HepG2 (cell line): ENCODE results near the gene SIRPA. TPM values are rescaled to one million over a fixed set of nuclear protein-coding genes. Genes with fewer than 3 reads are reported as not detected.

Experiments used
- ATAC-seq: fragments of 200-7000 bp; cut with Tn5 transposase; 3 replicates; pipeline ENCODE4 v1.9.1; 2020; ENCODE audit warnings: mild to moderate bottlenecking, moderate library complexity
- BruUV-seq: library from RNA; stranded (reverse); fragments of 400-500 nt; replicated peaks from 2 replicates; lab custom pipeline; 2021; lab: Mats Ljungman, UMichigan
- CTCF ChIA-PET: fragments of 300-600 bp; formaldehyde crosslinking; extraction: SDS; loops from one replicate; lab custom pipeline; 2021; ENCODE audit warnings: low total read pairs, inconsistent platforms, low intra/inter-chr PET ratio; lab: Yijun Ruan, JAX
- POLR2A ChIA-PET: fragments of 350-600 bp; sonication (Branson Sonifier 250); formaldehyde crosslinking; loops from one replicate; lab custom pipeline; 2020; ENCODE audit warnings: antibody characterized with exemption, inconsistent platforms; lab: Yijun Ruan, JAX
- DNase-seq: peaks from one replicate; pipeline ENCODE4 v3.0.0-alpha.2; 2015; ENCODE audit warnings: low spot score
- FAIRE-seq: peaks from 3 replicates; lab custom pipeline; 2011; peaks lifted over from hg19 to GRCh38; lab: Jason Lieb, UNC
- H2AFZ ChIP-seq: one replicate; pipeline ENCODE4 v1.6.1; 2011; ENCODE audit warnings: low read length, inconsistent platforms
- H3K27ac ChIP-seq: fragments of 300-600 bp; 3 replicates; pipeline ENCODE4 v1.8.0; 2011; ENCODE audit warnings: mixed run types, mild to moderate bottlenecking, mixed read lengths, low read length, inconsistent platforms; ENCODE audit not compliant: insufficient read depth; ENCODE audit errors: extremely low read length
- H3K27me3 ChIP-seq, 2 experiments: fragments of 200-600 bp in 1 of 2; 2 replicates in 1 of 2; 3 replicates in 1 of 2; pipeline versions ENCODE4 v1.6.0 to v1.8.0; 2011; ENCODE audit warnings: low read length in 2 of 2, mild to moderate bottlenecking in 2 of 2, moderate library complexity in 2 of 2, inconsistent platforms in 1 of 2; ENCODE audit not compliant: insufficient read depth in 2 of 2, control insufficient read depth in 1 of 2
- H3K36me3 ChIP-seq, 2 experiments: fragments of 200-600 bp in 1 of 2; replicated peaks in 1 of 2; 2 replicates in 1 of 2; 3 replicates in 1 of 2; pipeline versions ENCODE4 v1.5.1 to v1.8.0; 2011; ENCODE audit warnings: low read length in 2 of 2, inconsistent platforms in 1 of 2; ENCODE audit not compliant: insufficient read depth in 2 of 2, control insufficient read depth in 1 of 2
- H3K4me1 ChIP-seq: 2 replicates; pipeline ENCODE4 v1.5.1; 2012; ENCODE audit warnings: low read length, inconsistent platforms; ENCODE audit not compliant: insufficient read depth
- H3K4me2 ChIP-seq: 2 replicates; pipeline ENCODE4 v1.6.0; 2011; ENCODE audit warnings: low read depth, low read length, inconsistent platforms
- H3K4me3 ChIP-seq, 3 experiments: fragments of 200-600 bp in 1 of 3; sonication (generic), shearing (Covaris generic) in 1 of 3; replicated peaks in 1 of 3; 2 replicates each; pipeline ENCODE4 v1.5.1; 2011 to 2016; ENCODE audit warnings: low read length in 3 of 3, inconsistent platforms in 2 of 3, low read depth in 2 of 3, mild to moderate bottlenecking in 2 of 3, control low read depth in 1 of 3, mixed read lengths in 1 of 3; ENCODE audit not compliant: insufficient read depth in 1 of 3
- H3K79me2 ChIP-seq: one replicate; pipeline ENCODE4 v1.6.1; 2011; ENCODE audit warnings: low read length, inconsistent platforms; ENCODE audit not compliant: insufficient read depth
- H3K9ac ChIP-seq: 2 replicates; pipeline ENCODE4 v1.6.0; 2011; ENCODE audit warnings: mild to moderate bottlenecking, low read depth, low read length, inconsistent platforms; ENCODE audit not compliant: insufficient read depth
- H3K9me3 ChIP-seq: 2 replicates; pipeline ENCODE4 v1.5.1; 2012; ENCODE audit warnings: mild to moderate bottlenecking, low read length
- H4K20me1 ChIP-seq: 2 replicates; pipeline ENCODE4 v1.6.0; 2011; ENCODE audit warnings: inconsistent platforms, mild to moderate bottlenecking, low read length, moderate library complexity; ENCODE audit not compliant: insufficient read depth
- FOSL1 ChIP-seq: sonication (generic); formaldehyde crosslinking; IDR thresholded peaks from 2 replicates; pipeline ENCODE4 v1.9.0; 2021; ENCODE audit warnings: missing genetic modification reagents, borderline replicate concordance
- PAWR ChIP-seq: sonication (generic); formaldehyde crosslinking; IDR thresholded peaks from 2 replicates; pipeline ENCODE4 v1.4.0; 2020; ENCODE audit warnings: missing genetic modification reagents, mild to moderate bottlenecking, borderline replicate concordance
- ZNF496 ChIP-seq: sonication (generic); formaldehyde crosslinking; IDR thresholded peaks from 2 replicates; pipeline ENCODE4 v1.8.1; 2023; ENCODE audit warnings: mild to moderate bottlenecking, moderate library complexity, missing genetic modification reagents; ENCODE audit not compliant: insufficient replicate concordance
- ZNF629 ChIP-seq: sonication (generic); formaldehyde crosslinking; conservative IDR thresholded peaks from 2 replicates; pipeline ENCODE4 v1.5.0; 2020; ENCODE audit warnings: missing genetic modification reagents
- ZSCAN30 ChIP-seq: sonication (generic); formaldehyde crosslinking; IDR thresholded peaks from 2 replicates; pipeline ENCODE4 v1.5.0; 2020; ENCODE audit warnings: mild to moderate bottlenecking, missing genetic modification reagents
- WGBS: methylation state at CpG from one replicate; pipeline ENCODE4 v1.1.6; 2017; ENCODE audit warnings: low lambda C conversion rate; 5-methylcytosine and 5-hydroxymethylcytosine counted together
- in situ Hi-C: cut with HindIII; loops from 2 replicates; pipeline ENCODE4 v1.10.0; 2017; ENCODE audit warnings: low pct_unique_long_range_greater_than_20kb; ENCODE audit not compliant: extremely low pct_ligation_motif_present
- intact Hi-C: fragments of 100-400 bp; cut with micrococcal nuclease; formaldehyde crosslinking; loops from one replicate; pipeline ENCODE4 v1.10.0; 2022; ENCODE audit not compliant: unreplicated experiment
- polyA plus RNA-seq, 8 experiments: library from polyadenylated mRNA; depleted of rRNA in 3 of 8; stranded (reverse) in 7 of 8; unstranded in 1 of 8; fragments of >200 nt; fragmentation: Illumina TruSeq in 4 of 8; extraction: Trizol in 4 of 8; gene quantifications; 2 replicates each; pipeline versions ENCODE4 v1.2.1 to v1.2.3, GENCODE V29; 2011 to 2016; ENCODE audit warnings: low read depth in 4 of 8, missing spikeins in 1 of 8, mixed read lengths in 1 of 8; ENCODE audit not compliant: insufficient read depth in 1 of 8
- total RNA-seq, 5 experiments: library from RNA; depleted of rRNA; stranded (reverse); fragments of >200 nt; fragmentation: Illumina TruSeq; extraction: Trizol; gene quantifications; 2 replicates each; pipeline ENCODE4 v1.2.3, GENCODE V29; 2016; ENCODE audit warnings: low read depth in 1 of 5
- TF ChIP-seq, protein P1 (sequence below): sonication (generic); formaldehyde crosslinking; IDR thresholded peaks from 2 replicates; pipeline ENCODE4 v1.4.0; 2020; ENCODE audit warnings: mild to moderate bottlenecking, missing genetic modification reagents
- TF ChIP-seq, protein P2 (sequence below): sonication (generic); formaldehyde crosslinking; IDR thresholded peaks from 2 replicates; pipeline ENCODE4 v1.5.0; 2020; ENCODE audit warnings: mild to moderate bottlenecking, missing genetic modification reagents
- TF ChIP-seq, protein P3 (sequence below): sonication (generic); formaldehyde crosslinking; conservative IDR thresholded peaks from 2 replicates; pipeline ENCODE4 v1.8.0; 2022; ENCODE audit warnings: low read depth, missing genetic modification reagents

SIRPA gene
- total and polyA plus RNA-seq, 2 of the 13 experiments (the other 11 are each of a cell fraction or from before 2014, with no cell fraction given) = 7.2 to 17.6 TPM

DNA sequence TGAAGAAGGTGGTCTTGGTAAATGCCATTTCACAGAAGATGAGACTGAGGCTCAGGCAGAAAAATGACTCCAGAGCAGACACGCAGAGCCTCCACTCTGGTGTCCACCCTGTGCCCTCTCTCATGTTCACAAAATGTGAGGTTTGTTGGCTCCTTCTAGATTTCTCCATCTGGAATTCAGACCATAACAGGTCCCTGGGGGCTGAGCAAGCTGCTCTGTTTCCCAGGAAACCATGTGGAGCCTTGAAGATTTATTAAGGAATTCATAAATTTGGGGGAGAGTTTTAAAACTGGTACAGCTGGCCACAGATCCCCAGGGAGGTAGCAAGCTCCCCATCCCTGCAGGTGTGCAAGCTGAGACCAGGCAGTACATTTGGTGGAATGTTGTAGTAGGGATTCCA lies 38.8 kb upstream of the SIRPA start:
- Histone ChIP-seq H3K9ac (no peak overlapping the region), H3K4me2 (no peak overlapping the region), H2AFZ (no peak overlapping the region), H3K27me3 (no peaks in the 10 kb centered on the region), H3K36me3 (no peaks in the 10 kb centered on the region), H3K9me3 (no peaks in the 10 kb centered on the region), H3K4me1 (peaks cover 67% of the 10 kb centered on the region), H3K79me2 (no peaks in the 10 kb centered on the region), H3K4me3 (no peak overlapping the region), H3K27ac (no peak overlapping the region), H4K20me1 (no peaks in the 10 kb centered on the region)
- POLR2A ChIA-PET = interaction anchor here (1.4 to 5.0 kb wide), 3 partner anchors 11 to 33 kb away, joined by 4 to 24 read pairs (median 6); no protein-coding TSS in a partner anchor
- no peak for DNase-seq
- BruUV-seq = no TSS peak
- intact Hi-C loops = no loop called here
- no peak for FAIRE-seq
- CTCF ChIA-PET = no interaction called here
- in situ Hi-C loops = no loop called here
- ATAC-seq = no peak
- TF ChIP-seq ZNF629 = peak; percentile 45
- no peak for TF ChIP-seq ZSCAN30 (CRISPR knock-in tag)
- TF ChIP-seq, protein P1, sequence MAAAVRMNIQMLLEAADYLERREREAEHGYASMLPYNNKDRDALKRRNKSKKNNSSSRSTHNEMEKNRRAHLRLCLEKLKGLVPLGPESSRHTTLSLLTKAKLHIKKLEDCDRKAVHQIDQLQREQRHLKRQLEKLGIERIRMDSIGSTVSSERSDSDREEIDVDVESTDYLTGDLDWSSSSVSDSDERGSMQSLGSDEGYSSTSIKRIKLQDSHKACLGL (CRISPR knock-in tag) = no peak
- TF ChIP-seq, protein P2, sequence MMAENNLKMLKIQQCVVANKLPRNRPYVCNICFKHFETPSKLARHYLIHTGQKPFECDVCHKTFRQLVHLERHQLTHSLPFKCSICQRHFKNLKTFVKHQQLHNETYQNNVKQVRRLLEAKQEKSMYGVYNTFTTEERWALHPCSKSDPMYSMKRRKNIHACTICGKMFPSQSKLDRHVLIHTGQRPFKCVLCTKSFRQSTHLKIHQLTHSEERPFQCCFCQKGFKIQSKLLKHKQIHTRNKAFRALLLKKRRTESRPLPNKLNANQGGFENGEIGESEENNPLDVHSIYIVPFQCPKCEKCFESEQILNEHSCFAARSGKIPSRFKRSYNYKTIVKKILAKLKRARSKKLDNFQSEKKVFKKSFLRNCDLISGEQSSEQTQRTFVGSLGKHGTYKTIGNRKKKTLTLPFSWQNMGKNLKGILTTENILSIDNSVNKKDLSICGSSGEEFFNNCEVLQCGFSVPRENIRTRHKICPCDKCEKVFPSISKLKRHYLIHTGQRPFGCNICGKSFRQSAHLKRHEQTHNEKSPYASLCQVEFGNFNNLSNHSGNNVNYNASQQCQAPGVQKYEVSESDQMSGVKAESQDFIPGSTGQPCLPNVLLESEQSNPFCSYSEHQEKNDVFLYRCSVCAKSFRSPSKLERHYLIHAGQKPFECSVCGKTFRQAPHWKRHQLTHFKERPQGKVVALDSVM (CRISPR knock-in tag) = no peak
- no peak for TF ChIP-seq PAWR (CRISPR knock-in tag)
- TF ChIP-seq, protein P3, sequence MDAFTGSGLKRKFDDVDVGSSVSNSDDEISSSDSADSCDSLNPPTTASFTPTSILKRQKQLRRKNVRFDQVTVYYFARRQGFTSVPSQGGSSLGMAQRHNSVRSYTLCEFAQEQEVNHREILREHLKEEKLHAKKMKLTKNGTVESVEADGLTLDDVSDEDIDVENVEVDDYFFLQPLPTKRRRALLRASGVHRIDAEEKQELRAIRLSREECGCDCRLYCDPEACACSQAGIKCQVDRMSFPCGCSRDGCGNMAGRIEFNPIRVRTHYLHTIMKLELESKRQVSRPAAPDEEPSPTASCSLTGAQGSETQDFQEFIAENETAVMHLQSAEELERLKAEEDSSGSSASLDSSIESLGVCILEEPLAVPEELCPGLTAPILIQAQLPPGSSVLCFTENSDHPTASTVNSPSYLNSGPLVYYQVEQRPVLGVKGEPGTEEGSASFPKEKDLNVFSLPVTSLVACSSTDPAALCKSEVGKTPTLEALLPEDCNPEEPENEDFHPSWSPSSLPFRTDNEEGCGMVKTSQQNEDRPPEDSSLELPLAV (CRISPR knock-in tag) = no peak
- TF ChIP-seq FOSL1 = no peak
- no peak for TF ChIP-seq ZNF496
- 100% methylated on average over 1 of the region's 1 CpG for WGBS
